Activated B cell treated with CpG ODN at 0.5 μM for 24 hours (primary cell): ENCODE data around the gene IRF3. TPM values are rescaled to one million over a fixed set of nuclear protein-coding genes. Genes with fewer than 3 reads are reported as not detected.
A peak's percentile ranks its signal among the peaks of the same experiment; 100 is the strongest.

Source experiments
- ATAC-seq: fragments of 200-7000 bp; cut with Tn5 transposase; one replicate; pipeline ENCODE4 v1.10.0; 2021; ENCODE audit warnings: low read depth, mild to moderate bottlenecking, moderate library complexity
- CTCF ChIA-PET: fragments of 350-600 bp; sonication (Branson Sonifier 250); formaldehyde crosslinking; loops from one replicate; lab custom pipeline; 2021; ENCODE audit warnings: antibody characterized with exemption; lab: Charles Lee
- POLR2A ChIA-PET: fragments of 350-600 bp; sonication (Branson Sonifier 250); formaldehyde crosslinking; loops from one replicate; lab custom pipeline; 2021; ENCODE audit warnings: antibody characterized with exemption; lab: Charles Lee
- DNase-seq: peaks from one replicate; pipeline ENCODE4 v3.0.0; 2022
- H3K27ac Mint-ChIP-seq: one replicate; pipeline ENCODE4 v1.8.0; 2020; ENCODE audit warnings: mixed read lengths
- H3K27me3 Mint-ChIP-seq: one replicate; pipeline ENCODE4 v1.8.0; 2021; ENCODE audit warnings: mixed read lengths
- H3K36me3 Mint-ChIP-seq: one replicate; pipeline ENCODE4 v1.8.0; 2021; ENCODE audit warnings: low read depth, mixed read lengths
- H3K4me1 Mint-ChIP-seq: one replicate; pipeline ENCODE4 v1.8.0; 2021; ENCODE audit warnings: mixed read lengths
- H3K4me3 Mint-ChIP-seq: one replicate; pipeline ENCODE4 v1.8.0; 2020; ENCODE audit warnings: mild to moderate bottlenecking, mixed read lengths
- H3K9me3 Mint-ChIP-seq: one replicate; pipeline ENCODE4 v1.8.0; 2020; ENCODE audit warnings: mixed read lengths
- CTCF ChIP-seq: fragments of 200-600 bp; IDR thresholded peaks from one replicate; pipeline ENCODE4 v1.8.0; 2022; ENCODE audit warnings: antibody characterized with exemption, mild to moderate bottlenecking
- intact Hi-C: fragments of 100-400 bp; cut with micrococcal nuclease; formaldehyde crosslinking; loops from one replicate; pipeline ENCODE4 v1.15.1; 2024
- total RNA-seq: library from RNA; stranded (reverse); gene quantifications from 2 replicates; pipeline ENCODE4 v1.2.3, GENCODE V29; 2022

IRF3 gene
- total RNA-seq, 1 donor from 2014 or later: 171 TPM

- peaks cover 69% of the 10 kb centered on the region for H3K36me3 Mint-ChIP-seq
- peak; percentile 40 for ATAC-seq
- CTCF ChIA-PET: no interaction called here
These were observed 51.4 kb downstream of the IRF3 start for GRCh38 chr19:49614096-49614833.

DNA sequence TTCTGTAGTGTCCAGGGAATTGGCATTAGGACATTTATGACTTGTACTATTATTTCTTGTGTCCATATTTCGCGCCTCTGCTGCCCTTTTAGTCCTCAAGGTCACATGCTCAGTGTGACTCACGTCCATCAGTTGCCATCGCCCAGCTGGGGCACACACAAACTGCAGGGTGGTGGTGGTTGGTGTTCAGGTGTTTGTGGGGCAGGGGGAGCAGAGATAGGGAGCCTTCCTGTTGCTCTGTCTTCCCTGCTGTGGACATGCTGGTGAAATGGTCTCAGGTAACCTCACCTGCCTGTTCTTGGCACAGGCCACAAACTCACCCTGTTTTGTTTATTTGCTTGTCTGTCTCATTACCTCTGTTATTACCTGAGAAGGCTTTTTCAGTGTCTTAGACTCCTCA is 52.3 kb downstream of the IRF3 start:
- peaks cover 70% of the 10 kb centered on the region for H3K36me3 Mint-ChIP-seq
- H3K27ac Mint-ChIP-seq: no peak overlapping the region
- no peak for ATAC-seq
- intact Hi-C loops: no loop called here
- no peaks in the 10 kb centered on the region for H3K27me3 Mint-ChIP-seq
- H3K4me3 Mint-ChIP-seq: no peak overlapping the region
- CTCF ChIA-PET: no interaction called here
- peaks cover 13% of the 10 kb centered on the region for H3K4me1 Mint-ChIP-seq
- TF ChIP-seq CTCF: no peak
- DNase-seq: no peak
- POLR2A ChIA-PET: no interaction called here
- H3K9me3 Mint-ChIP-seq: no peaks in the 10 kb centered on the region

More at GRCh38 chr19:49614096-49614833, 51.4 kb downstream of the IRF3 start:
- no peak overlapping the region for H3K4me3 Mint-ChIP-seq
- POLR2A ChIA-PET: interaction anchor here (0.5 to 0.9 kb wide), 2 partner anchors 76 to 239 kb away, joined by 3 to 5 read pairs; partner anchors contain the start of gene ADM5
- H3K27me3 Mint-ChIP-seq: no peaks in the 10 kb centered on the region
- peak overlapping the region; percentile 81 for H3K27ac Mint-ChIP-seq
- TF ChIP-seq CTCF: no peak
- H3K4me1 Mint-ChIP-seq: peaks cover 13% of the 10 kb centered on the region
- H3K9me3 Mint-ChIP-seq: no peaks in the 10 kb centered on the region
- no peak for DNase-seq
- intact Hi-C loops: no loop called here

Other genes starting within 250 kb of the IRF3 start
- gene PTH2, start 242.4 kb downstream of the IRF3 start, total RNA-seq: not detected in 2 replicates
- gene GFY, start 240.5 kb downstream of the IRF3 start, total RNA-seq: not detected in 2 replicates
- 0.15 and 0.55 TPM in 2 replicates for gene SLC17A7, start 224.3 kb downstream of the IRF3 start, total RNA-seq
- gene PIH1D1, start 214.0 kb downstream of the IRF3 start, total RNA-seq: 110 and 111 TPM in 2 replicates
- 61.4 and 61.6 TPM in 2 replicates for gene ALDH16A1, start 212.6 kb downstream of the IRF3 start, total RNA-seq
- 15.4 and 17.7 TPM in 2 replicates for gene FLT3LG, start 191.6 kb downstream of the IRF3 start, total RNA-seq
- gene RPL13A, start 178.2 kb downstream of the IRF3 start, total RNA-seq: 6,642 and 7,342 TPM in 2 replicates
- 3,758 and 4,733 TPM in 2 replicates for gene RPS11, start 169.4 kb downstream of the IRF3 start, total RNA-seq
- gene FCGRT, start 153.2 kb downstream of the IRF3 start, total RNA-seq: 17.4 and 18.8 TPM in 2 replicates
- gene RCN3, start 137.9 kb downstream of the IRF3 start, total RNA-seq: 0.89 and 1.1 TPM in 2 replicates
- 49.9 and 54.8 TPM in 2 replicates for gene NOSIP, start 85.3 kb downstream of the IRF3 start, total RNA-seq
- gene PRRG2, start 84.5 kb downstream of the IRF3 start, total RNA-seq: 1.8 and 2.2 TPM in 2 replicates
- 37.1 and 42.1 TPM in 2 replicates for gene PRR12, start 74.7 kb downstream of the IRF3 start, total RNA-seq
- gene RRAS, start 25.7 kb downstream of the IRF3 start, total RNA-seq: 4.8 and 5.1 TPM in 2 replicates
- gene SCAF1, start 23.6 kb downstream of the IRF3 start, total RNA-seq: 58.7 and 61.0 TPM in 2 replicates
- 30.7 and 39.1 TPM in 2 replicates for gene BCL2L12, start 76 bp upstream of the IRF3 start, total RNA-seq
- 372 and 376 TPM in 2 replicates for gene PRMT1, start 11.4 kb upstream of the IRF3 start, total RNA-seq
- gene ADM5, start 23.7 kb upstream of the IRF3 start, total RNA-seq: 6.8 and 9.5 TPM in 2 replicates
- 0.35 and 0.51 TPM in 2 replicates for gene CPT1C, start 25.3 kb upstream of the IRF3 start, total RNA-seq
- gene TSKS, start 97.4 kb upstream of the IRF3 start, total RNA-seq: 0.39 and 0.55 TPM in 2 replicates
- 56.7 and 60.6 TPM in 2 replicates for gene AP2A1, start 101.1 kb upstream of the IRF3 start, total RNA-seq
- 12.0 and 15.0 TPM in 2 replicates for gene FUZ, start 147.4 kb upstream of the IRF3 start, total RNA-seq
- 70.1 and 88.8 TPM in 2 replicates for gene MED25, start 152.4 kb upstream of the IRF3 start, total RNA-seq
- 103 and 107 TPM in 2 replicates for gene PTOV1, start 185.3 kb upstream of the IRF3 start, total RNA-seq
- gene PNKP, start 201.7 kb upstream of the IRF3 start, total RNA-seq: 174 and 205 TPM in 2 replicates
- gene AKT1S1, start 211.5 kb upstream of the IRF3 start, total RNA-seq: 21.3 and 28.7 TPM in 2 replicates
- gene TBC1D17, start 211.8 kb upstream of the IRF3 start, total RNA-seq: 51.1 and 57.0 TPM in 2 replicates
- gene IL4I1, start 231.0 kb upstream of the IRF3 start, total RNA-seq: 24.0 and 25.5 TPM in 2 replicates